ENCODE data around the gene AXL. TPM values are rescaled to one million over a fixed set of nuclear protein-coding genes. Genes with fewer than 3 reads are reported as not detected.

Gene AXL
- total and polyA plus RNA-seq, 2 donors (not counting 3 experiments of a cell fraction or from before 2014, with no cell fraction given) = 86.9 to 172 TPM

- POLR2A ChIA-PET = interaction anchor here (0.7 kb wide), 1 partner anchor 399 kb away, joined by 3 read pairs; no protein-coding TSS in a partner anchor
- H3K27me3 ChIP-seq (ENCODE audit: control insufficient read depth in 2 of 2, insufficient read depth in 2 of 2, low read length in 2 of 2) = no peaks in the 10 kb centered on the region
These were observed 46.5 kb upstream of the AXL start for GRCh38 chr19:41172297-41173164.

More at GRCh38 chr19:41172297-41173164, 46.5 kb upstream of the AXL start:
- H2AFZ ChIP-seq (ENCODE audit: low read depth, low read length) = no peak overlapping the region
- DNase-seq (ENCODE audit: low read depth, low spot score) = no peak
- no peak overlapping the region for H3K4me2 ChIP-seq (ENCODE audit: insufficient read depth, low read length)
- no peaks in the 10 kb centered on the region for H4K20me1 ChIP-seq (replicated peaks; ENCODE audit: control insufficient read depth, extremely low read depth, insufficient read depth, low read length)
- no peak for TF ChIP-seq EZH2 (IDR thresholded peaks at IDR 0.05; ENCODE audit: borderline replicate concordance, low read depth, low read length, severe bottlenecking)
- TF ChIP-seq MYC (IDR thresholded peaks at IDR 0.05; ENCODE audit: low read depth, low read length) = no peak
- TF ChIP-seq POLR2A (IDR thresholded peaks at IDR 0.05; ENCODE audit: low read depth, low read length) = no peak
- TF ChIP-seq POLR2AphosphoS5 (IDR thresholded peaks at IDR 0.05; ENCODE audit: insufficient read depth, low read depth, low read length) = no peak
- TF ChIP-seq JUN (IDR thresholded peaks at IDR 0.05; ENCODE audit: borderline replicate concordance, insufficient read depth, insufficient read length, low read depth) = no peak
- no peak for TF ChIP-seq MAX (IDR thresholded peaks at IDR 0.05; ENCODE audit: insufficient read depth, insufficient read length)
- TF ChIP-seq CTCF (IDR thresholded peaks at IDR 0.05; ENCODE audit: extremely low read depth in 1 of 2, insufficient read depth in 1 of 2, low read depth in 1 of 2, low read length in 2 of 2) = no peak
- no peak for TF ChIP-seq FOS (IDR thresholded peaks at IDR 0.05; ENCODE audit: borderline replicate concordance, insufficient read depth, low read length)
- no peaks in the 10 kb centered on the region for H3K79me2 ChIP-seq (ENCODE audit: control insufficient read depth, insufficient read depth, low read length)
- H3K4me3 ChIP-seq (replicated peaks in 1 of 3; ENCODE audit: insufficient read depth in 1 of 3, low read depth in 1 of 3, low read length in 3 of 3) = no peak overlapping the region
- H3K9ac ChIP-seq (replicated peaks; ENCODE audit: extremely low read depth, insufficient read depth, low read length) = no peak overlapping the region
- FAIRE-seq = no peak
- H3K9me3 ChIP-seq (replicated peaks; ENCODE audit: control insufficient read depth, insufficient read depth, low read length) = no peaks in the 10 kb centered on the region
- H3K27ac ChIP-seq (ENCODE audit: insufficient read depth, low read depth, low read length) = no peak overlapping the region
- H3K4me1 ChIP-seq (ENCODE audit: control insufficient read depth, extremely low read depth, insufficient read depth, low read length) = peaks cover 5% of the 10 kb centered on the region
- CTCF ChIA-PET = no interaction called here
- H3K9me1 ChIP-seq (replicated peaks; ENCODE audit: control insufficient read depth, extremely low read depth, insufficient read depth, low read length) = no peaks in the 10 kb centered on the region
- H3K36me3 ChIP-seq (ENCODE audit: control insufficient read depth in 2 of 2, extremely low read depth in 1 of 2, insufficient read depth in 2 of 2, low read length in 2 of 2) = no peaks in the 10 kb centered on the region
- intact Hi-C loops (cut with micrococcal nuclease) (no loop called here), dilution Hi-C loops (cut with MboI; ENCODE audit: extremely low pct_ligation_motif_present, low sequenced_read_pairs) (no loop called here)
- BruUV-seq (replicated peaks) = no TSS peak

Data from endothelial cell of umbilical vein (primary cell).